GM10248 (cell line): ENCODE results near the gene RNFT2.
"Not testable (repeated sequence)": the region's sequence is repeated elsewhere in the genome, so short reads cannot be mapped to it uniquely, and the experiment has no call there.

Experiments used
- CTCF ChIA-PET: fragments of 300-600 bp; sonication (Branson Sonifier 250); formaldehyde crosslinking; extraction: SDS; loops from one replicate; lab custom pipeline; 2021; ENCODE audit warnings: antibody characterized with exemption; lab: Yijun Ruan, JAX
- POLR2A ChIA-PET: fragments of 350-650 bp; sonication (Branson Sonifier 250); formaldehyde crosslinking; extraction: SDS; loops from one replicate; lab custom pipeline; 2020; ENCODE audit warnings: antibody characterized with exemption; lab: Yijun Ruan, JAX
- DNase-seq: peaks from one replicate; pipeline ENCODE4 v3.0.0; 2012; ENCODE audit errors: extremely low spot score
- CTCF ChIP-seq: IDR thresholded peaks from 2 replicates; pipeline ENCODE4 v1.5.1; 2012; ENCODE audit warnings: mild to moderate bottlenecking, low read depth; ENCODE audit errors: extremely low read depth, missing control alignments, control extremely low read depth

The RNFT2 gene

GRCh38 chr12:116804051-116804450, 65.9 kb downstream of the RNFT2 start:
- CTCF ChIA-PET: interaction anchor here (1.1 to 1.5 kb wide), 2 partner anchors 12 to 18 kb away, joined by 3 to 4 read pairs; no protein-coding TSS in a partner anchor
- DNase-seq: no peak
- POLR2A ChIA-PET: no interaction called here
- no peak for TF ChIP-seq CTCF

DNA sequence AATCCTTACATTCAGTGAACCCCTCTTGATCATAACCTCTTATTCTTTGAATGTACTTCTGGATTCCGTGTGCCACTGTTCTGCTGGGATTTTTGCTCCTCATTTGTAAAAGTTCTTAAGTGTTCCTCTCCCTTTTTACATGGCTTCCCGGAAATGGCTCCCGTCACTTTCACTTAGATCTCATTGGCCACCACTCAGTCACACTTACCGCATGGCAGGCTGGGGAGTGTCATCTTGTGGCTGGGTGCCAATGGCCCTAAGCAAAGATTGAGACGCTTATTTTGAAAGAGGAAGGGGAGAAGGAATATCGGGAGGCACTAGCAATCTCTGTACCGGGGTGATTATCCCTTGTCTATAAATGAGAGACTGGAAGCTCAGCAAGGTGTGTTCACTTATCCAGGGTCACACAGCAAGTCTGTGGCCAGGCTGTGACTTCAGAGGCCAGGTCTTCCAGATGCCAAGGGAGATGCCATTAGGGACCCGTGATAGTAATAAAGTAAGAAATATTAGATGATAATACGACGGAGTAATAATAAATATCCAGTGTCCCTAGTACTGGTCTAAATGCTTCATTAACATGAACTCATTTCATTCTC, 68.8 kb downstream of the RNFT2 start:
- CTCF ChIA-PET: interaction anchor here (1.5 kb wide), 1 partner anchor 10 kb away, joined by 3 read pairs; no protein-coding TSS in a partner anchor

GRCh38 chr12:116807546-116807945, 69.4 kb downstream of the RNFT2 start:
- no peak for DNase-seq
- no peak for TF ChIP-seq CTCF
- ChIA-PET POLR2A (no interaction called here), CTCF (no interaction called here)

More for the DNA sequence above, 68.8 kb downstream of the RNFT2 start:
- TF ChIP-seq CTCF: no peak
- POLR2A ChIA-PET: no interaction called here
- no peak for DNase-seq

DNA sequence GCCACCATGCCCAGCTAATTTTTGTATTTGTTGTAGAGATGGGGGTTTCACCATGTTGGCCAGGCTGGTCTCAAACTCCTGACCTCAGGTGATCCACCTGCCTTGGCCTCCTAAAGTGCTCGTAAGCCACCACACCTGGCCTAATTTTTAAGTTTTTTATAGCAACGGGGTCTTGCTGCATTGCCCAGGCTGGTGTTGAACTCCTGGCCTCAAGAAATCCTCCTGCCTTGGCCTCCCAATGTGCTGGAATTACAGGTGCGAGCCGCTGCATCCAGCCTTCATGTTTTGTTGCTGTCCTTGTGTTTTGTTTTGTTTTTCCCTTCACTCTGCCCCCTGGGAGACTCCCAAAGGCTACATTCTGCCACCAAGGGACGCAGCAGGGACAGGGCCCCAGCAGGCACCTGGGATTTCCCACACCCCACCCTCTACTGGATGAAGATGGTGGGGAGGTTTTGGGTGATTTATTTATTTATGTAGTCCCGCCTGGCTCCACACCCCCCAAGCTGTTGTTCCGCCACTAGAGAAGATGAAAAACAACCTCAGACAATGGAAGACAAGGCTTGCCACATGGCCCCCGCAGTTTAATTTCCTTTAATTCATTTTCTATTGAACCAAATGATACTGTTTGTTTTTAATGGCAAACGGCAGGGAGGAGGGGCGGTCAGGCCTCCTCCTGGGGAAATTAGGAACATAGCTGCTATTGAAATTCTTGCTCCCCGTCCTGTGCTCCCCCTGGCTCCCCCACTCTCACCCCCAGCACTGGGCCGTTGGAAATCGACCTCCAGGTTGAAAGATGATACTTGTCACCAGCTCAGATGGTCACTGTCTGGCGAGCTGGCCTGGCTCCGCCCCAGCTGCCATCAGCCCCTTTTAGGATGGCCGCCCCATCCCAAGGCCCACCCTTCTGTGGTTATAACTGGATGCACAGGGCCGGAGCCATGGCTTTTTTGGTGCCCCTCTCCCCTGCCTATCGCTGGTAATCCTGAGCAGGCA, 70.3 kb downstream of the RNFT2 start:
- CTCF ChIA-PET: interaction anchor here (1.2 kb wide), 1 partner anchor 15 kb away, joined by 3 read pairs; no protein-coding TSS in a partner anchor
- POLR2A ChIA-PET: no interaction called here
- TF ChIP-seq CTCF: no peak

DNA sequence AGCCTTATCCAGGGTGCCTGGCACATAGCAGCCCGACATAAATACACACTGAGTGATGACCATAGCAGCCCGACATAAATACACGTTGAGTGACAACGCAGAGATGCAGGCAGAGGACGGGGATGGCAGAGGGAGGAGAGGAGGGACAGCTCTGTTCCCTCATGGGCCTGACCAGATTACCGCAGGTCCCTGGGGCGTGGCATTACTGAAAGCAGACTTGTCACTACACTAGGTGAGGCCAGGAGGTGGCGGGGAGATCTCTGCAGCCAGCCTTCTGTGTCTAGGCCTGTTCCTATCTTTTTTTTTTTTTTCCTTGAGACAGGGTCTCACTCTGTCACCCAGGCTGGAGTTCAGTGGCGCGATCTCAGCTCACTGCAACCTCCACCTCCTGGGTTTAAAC, 74.1 kb downstream of the RNFT2 start:
- no peak for DNase-seq
- ChIA-PET POLR2A (no interaction called here), CTCF (no interaction called here)
- no peak for TF ChIP-seq CTCF

More for the DNA sequence above, 70.3 kb downstream of the RNFT2 start:
- no peak for DNase-seq

GRCh38 chr12:116813271-116814041, 75.3 kb downstream of the RNFT2 start:
- TF ChIP-seq CTCF: no peak
- no peak for DNase-seq
- ChIA-PET CTCF (no interaction called here), POLR2A (no interaction called here)

- DNase-seq, POLR2A ChIA-PET: not testable (repeated sequence)
- CTCF ChIA-PET: interaction anchor here (2.9 kb wide), 1 partner anchor 48 kb away, joined by 10 read pairs; no protein-coding TSS in a partner anchor
Measured at GRCh38 chr12:116814766-116815165, 76.7 kb downstream of the RNFT2 start.
